IPS DF 6.9 (cell line): Measurements from ENCODE around the gene SLC35F5.

Source experiments
- DNase-seq: peaks from one replicate; pipeline ENCODE4 v3.0.0-alpha.2; 2013; ENCODE audit warnings: low read depth, low spot score
- H3K27ac ChIP-seq: one replicate; pipeline ENCODE4 v1.5.1; 2013; ENCODE audit warnings: low read length, control low read depth
- H3K27me3 ChIP-seq: 2 replicates; pipeline ENCODE4 v1.6.1; 2013; ENCODE audit warnings: mild to moderate bottlenecking, low read length; ENCODE audit not compliant: control insufficient read depth, insufficient read depth
- H3K36me3 ChIP-seq: 2 replicates; pipeline ENCODE4 v1.6.1; 2013; ENCODE audit warnings: low read length; ENCODE audit not compliant: control insufficient read depth, insufficient read depth
- H3K4me1 ChIP-seq: 2 replicates; pipeline ENCODE4 v1.6.1; 2013; ENCODE audit warnings: low read length; ENCODE audit not compliant: control insufficient read depth, insufficient read depth
- H3K4me3 ChIP-seq: 2 replicates; pipeline ENCODE4 v1.5.1; 2013; ENCODE audit warnings: mild to moderate bottlenecking, low read length
- H3K9me3 ChIP-seq: 2 replicates; pipeline ENCODE4 v1.6.1; 2013; ENCODE audit warnings: low read length, inconsistent platforms; ENCODE audit not compliant: control insufficient read depth, insufficient read depth
- WGBS: extraction: QIAGEN DNeasy Blood & Tissue Kit; methylation state at CpG from one replicate; pipeline ENCODE4 v1.1.7; 2013; ENCODE audit warnings: mixed read lengths, missing lambda C conversion rate; ENCODE audit not compliant: insufficient read length, insufficient coverage; 5-methylcytosine and 5-hydroxymethylcytosine counted together

The SLC35F5 gene, protein sequence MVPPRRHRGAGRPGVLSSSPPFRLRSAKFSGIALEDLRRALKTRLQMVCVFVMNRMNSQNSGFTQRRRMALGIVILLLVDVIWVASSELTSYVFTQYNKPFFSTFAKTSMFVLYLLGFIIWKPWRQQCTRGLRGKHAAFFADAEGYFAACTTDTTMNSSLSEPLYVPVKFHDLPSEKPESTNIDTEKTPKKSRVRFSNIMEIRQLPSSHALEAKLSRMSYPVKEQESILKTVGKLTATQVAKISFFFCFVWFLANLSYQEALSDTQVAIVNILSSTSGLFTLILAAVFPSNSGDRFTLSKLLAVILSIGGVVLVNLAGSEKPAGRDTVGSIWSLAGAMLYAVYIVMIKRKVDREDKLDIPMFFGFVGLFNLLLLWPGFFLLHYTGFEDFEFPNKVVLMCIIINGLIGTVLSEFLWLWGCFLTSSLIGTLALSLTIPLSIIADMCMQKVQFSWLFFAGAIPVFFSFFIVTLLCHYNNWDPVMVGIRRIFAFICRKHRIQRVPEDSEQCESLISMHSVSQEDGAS

DNA sequence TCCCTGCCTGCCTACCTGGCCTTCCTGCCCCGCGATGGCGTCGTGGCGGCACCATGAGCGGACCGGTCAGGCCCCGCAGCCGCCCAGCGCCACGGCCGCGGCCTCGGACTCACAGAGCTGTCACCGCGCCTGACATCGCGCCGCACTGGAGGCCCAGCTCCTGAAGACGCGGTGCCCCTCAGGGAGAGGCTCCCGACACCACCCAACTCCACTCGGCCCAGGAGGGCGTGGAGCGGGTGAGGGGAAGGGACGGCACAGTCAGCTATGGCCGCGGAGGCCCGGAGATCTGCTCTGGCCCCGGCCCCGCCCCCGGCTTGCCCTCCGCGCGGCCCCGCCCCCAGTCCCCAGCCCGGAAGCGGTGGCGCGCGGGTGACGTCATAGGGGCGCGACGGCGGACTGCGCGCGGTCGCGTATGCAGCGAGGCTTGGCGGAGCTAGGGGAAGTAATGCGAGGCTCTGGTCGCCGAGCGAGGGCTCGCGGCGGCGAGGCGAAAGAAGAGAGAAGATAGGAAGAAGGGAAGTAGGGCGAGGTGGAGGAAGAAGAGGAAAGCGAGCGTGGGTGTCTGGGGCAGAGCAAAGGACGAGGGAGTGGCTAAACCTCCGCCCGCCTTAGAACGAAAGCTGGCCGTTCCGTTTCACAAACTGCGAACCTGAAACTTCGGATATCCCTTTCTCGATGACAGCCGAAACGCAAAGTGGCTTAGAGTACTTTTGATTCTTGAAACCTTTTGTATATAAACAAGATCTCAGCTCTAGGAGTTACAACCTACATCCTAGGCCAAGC is at the start of gene SLC35F5:
TSS of gene SLC35F5 (minus strand) at position 288 of the 783 bp plus-strand sequence. CDS start at position 55, 233 bp downstream.
- no peaks in the 10 kb centered on the region for H3K27me3 ChIP-seq
- H3K36me3 ChIP-seq: no peaks in the 10 kb centered on the region
- no peaks in the 10 kb centered on the region for H3K9me3 ChIP-seq
- WGBS: no CpG with 5 or more reads among the region's 76 CpGs
- DNase-seq: peak; percentile 63
- H3K4me1 ChIP-seq: no peaks in the 10 kb centered on the region
- H3K27ac ChIP-seq: no peak within 1 kb of the TSS
- peak within 1 kb of the TSS; percentile 93; the same call in 1 of the 2 replicates for H3K4me3 ChIP-seq

DNA sequence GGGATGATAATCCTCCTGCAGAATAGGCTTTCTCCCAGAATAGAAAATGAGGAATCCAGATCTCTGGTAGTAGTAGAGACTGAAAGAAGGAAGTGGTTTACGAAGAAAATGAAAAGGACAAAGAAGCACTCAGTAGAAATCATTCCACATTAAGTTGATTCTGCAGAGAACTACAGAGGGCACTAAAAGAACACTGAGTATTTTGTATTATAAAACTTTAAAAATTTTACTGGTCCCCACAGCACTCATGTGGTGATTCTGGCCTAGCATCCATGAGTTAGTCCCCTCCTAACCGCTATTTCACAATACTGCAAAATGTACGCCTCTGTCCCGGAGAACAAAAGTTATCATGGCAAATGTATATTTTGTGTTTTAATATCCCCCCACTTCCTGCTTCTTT is 42.9 kb upstream of the SLC35F5 start:
- WGBS: no CpG with 5 or more reads among the region's 4 CpGs
- no peaks in the 10 kb centered on the region for H3K27me3 ChIP-seq
- no peak overlapping the region for H3K4me3 ChIP-seq
- H3K4me1 ChIP-seq: no peaks in the 10 kb centered on the region
- no peaks in the 10 kb centered on the region for H3K36me3 ChIP-seq
- H3K27ac ChIP-seq: no peak overlapping the region
- no peaks in the 10 kb centered on the region for H3K9me3 ChIP-seq
- no peak for DNase-seq

DNA sequence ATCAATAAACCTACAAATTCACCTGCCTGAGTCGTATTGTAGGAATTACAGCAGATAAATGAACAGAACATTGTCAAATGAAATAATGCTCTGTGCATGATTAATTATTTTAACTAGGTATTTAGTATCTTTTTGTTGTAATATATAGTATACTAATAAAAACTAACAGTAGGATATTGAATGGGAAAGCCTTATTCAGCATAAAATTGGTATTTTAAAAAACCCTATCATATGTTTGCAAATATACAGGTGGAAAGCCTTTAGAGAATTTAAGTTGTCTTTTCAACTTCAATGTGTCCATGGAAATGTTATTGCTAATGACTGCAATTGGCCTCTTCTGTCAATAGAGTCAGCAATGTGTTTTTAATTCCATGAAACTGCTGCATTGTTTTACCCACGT is 40.8 kb upstream of the SLC35F5 start:
- no CpG with 5 or more reads among the region's 2 CpGs for WGBS
- no peak for DNase-seq
- Histone ChIP-seq H3K27me3 (no peaks in the 10 kb centered on the region), H3K9me3 (no peaks in the 10 kb centered on the region), H3K36me3 (no peaks in the 10 kb centered on the region), H3K4me1 (no peaks in the 10 kb centered on the region), H3K27ac (no peak overlapping the region), H3K4me3 (no peak overlapping the region)

DNA sequence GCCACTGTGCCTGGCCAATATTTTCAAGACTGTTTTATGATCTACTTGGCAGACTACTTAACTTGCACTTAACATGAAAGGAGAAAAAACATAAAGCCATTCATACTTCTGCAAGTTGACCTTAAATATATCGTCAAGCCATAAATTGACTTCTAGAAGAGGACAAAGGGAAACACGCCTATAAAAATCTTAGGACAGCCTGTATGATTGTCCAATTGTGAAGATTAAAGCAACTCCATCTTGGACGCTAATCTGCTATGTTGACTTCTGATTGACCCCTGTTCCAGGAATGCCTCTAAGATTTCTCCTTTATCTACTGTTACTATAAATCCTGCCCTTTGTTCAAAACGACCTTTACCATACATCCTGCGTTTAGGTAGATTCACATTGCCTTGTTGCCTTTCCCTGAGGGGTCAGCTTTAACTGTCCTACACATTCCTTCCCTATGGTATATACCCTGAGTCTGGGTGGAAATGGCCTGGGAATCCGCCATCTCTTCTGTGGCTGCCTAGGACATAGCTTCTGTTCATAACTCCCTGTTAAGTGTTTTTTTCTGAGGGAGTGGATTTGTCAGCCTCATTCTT is 40.2 kb upstream of the SLC35F5 start:
- Histone ChIP-seq H3K4me1 (no peaks in the 10 kb centered on the region), H3K27ac (no peak overlapping the region), H3K36me3 (no peaks in the 10 kb centered on the region), H3K27me3 (no peaks in the 10 kb centered on the region), H3K4me3 (no peak overlapping the region), H3K9me3 (no peaks in the 10 kb centered on the region)
- no CpG with 5 or more reads among the region's 6 CpGs for WGBS
- DNase-seq: no peak

DNA sequence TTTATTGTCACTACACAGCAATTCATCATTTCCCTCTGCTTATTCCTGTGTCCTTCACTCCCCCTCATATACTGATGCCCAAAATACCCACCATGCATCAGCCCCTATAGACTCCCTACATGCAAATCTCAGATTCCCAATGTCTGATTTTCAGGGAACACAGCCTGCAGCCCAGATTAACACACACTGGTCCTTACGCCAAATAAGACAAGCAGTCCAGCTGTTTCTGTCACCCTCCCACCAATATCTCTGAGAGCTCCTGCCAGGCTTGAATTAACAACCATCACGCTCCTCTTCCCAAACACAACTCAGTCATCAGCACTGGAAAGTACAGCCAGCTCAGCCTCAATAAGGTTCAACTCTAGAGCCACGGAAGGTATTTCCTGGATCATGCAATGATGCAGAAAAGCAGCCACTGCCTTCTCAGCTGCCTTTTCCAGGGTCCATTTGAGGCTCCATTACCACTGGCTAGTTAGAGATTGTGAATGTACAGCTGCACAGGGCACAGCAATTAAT is 39.0 kb upstream of the SLC35F5 start:
- WGBS: no CpG with 5 or more reads among the region's 3 CpGs

DNA sequence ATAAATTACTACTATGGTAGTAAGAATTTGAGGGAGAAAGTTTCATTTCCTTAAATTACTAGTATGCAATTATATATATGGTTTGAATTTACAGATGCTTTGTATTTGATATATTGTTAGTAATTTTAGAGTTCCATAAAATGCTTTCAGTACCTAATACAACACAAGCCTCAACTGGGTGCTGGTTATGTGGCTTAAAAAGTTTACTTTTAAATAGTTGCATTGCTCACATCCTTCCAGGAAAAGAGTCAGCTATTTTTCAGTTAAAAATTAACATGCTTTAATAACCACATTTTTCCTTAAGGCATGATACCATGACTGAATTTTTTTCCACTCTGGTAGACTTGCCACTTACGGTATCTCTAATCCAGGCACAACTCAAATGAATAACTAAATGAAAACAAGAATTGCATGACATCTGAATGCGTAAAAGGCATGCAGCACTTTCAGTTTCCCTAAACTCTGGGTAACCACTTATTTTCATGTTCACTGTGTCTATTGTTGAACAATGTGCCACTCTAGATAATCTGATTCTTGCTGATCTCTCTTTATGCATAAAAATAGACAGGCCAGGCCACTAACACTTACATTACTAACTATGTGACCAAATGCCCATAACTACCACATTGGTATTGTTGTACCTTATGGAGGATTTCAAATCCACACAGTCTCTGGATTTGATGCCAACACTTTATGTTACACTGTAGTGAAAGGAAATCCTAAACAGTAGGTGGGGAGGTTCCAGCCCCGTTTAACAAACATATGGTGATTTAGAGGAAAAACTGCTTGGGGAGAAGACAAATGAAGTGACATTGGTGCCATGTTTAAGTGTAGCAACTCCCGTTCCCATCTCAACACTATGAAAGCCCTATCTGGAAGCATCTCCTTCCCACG is 35.5 kb upstream of the SLC35F5 start:
- Histone ChIP-seq H3K4me3 (no peak overlapping the region), H3K27me3 (no peaks in the 10 kb centered on the region), H3K27ac (no peak overlapping the region), H3K36me3 (no peaks in the 10 kb centered on the region), H3K9me3 (no peaks in the 10 kb centered on the region), H3K4me1 (no peaks in the 10 kb centered on the region)
- no peak for DNase-seq
- WGBS: no CpG with 5 or more reads among the region's 5 CpGs

More for the DNA sequence above, 39.0 kb upstream of the SLC35F5 start:
- H3K9me3 ChIP-seq: no peaks in the 10 kb centered on the region
- no peaks in the 10 kb centered on the region for H3K27me3 ChIP-seq
- no peak for DNase-seq
- no peaks in the 10 kb centered on the region for H3K4me1 ChIP-seq
- H3K4me3 ChIP-seq: no peak overlapping the region
- no peaks in the 10 kb centered on the region for H3K36me3 ChIP-seq
- H3K27ac ChIP-seq: no peak overlapping the region

DNA sequence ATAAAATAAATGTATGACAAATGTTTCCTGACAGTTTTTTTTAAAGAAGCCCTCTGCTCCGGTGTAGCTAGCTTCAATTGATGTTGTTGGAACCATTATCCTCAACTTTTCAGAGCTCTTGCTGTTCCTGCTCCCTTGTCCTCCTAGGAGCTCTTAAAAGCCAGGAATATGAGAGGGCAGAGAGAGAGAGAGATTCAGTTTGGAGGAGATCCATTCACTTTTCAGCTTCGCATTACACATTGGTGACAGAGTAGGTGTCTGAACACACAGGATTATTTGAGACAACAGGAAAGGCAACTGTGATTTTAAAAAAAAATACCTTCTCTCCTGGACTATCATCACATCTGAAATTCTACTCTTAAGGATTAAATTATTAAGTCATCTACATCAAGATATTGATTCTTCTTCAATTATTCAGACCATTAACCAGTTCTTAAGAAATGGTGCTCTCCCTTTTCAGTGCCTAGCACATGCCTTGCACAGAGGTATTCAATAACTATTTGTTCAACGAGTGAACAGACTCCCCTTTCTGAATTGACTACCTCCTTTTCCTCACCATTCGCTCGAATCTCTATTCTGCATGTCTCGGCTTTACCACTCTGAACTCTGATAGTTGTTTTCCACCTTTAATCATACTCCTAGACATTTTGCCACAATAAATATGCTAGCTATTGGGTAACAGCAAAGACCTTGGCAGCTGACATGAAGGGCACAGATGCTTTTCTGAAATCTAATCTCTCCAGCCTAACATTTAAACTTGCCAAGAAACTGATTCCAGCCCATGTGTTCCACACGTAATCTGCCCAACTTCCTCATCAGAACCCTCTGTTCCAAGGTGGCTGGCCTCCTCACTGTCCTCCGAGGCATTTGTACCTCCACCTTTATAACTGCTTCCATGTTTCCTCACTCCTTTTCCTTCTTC is 28.6 kb upstream of the SLC35F5 start:
- no peaks in the 10 kb centered on the region for H3K27me3 ChIP-seq
- no peaks in the 10 kb centered on the region for H3K9me3 ChIP-seq
- no CpG with 5 or more reads among the region's 8 CpGs for WGBS
- H3K4me1 ChIP-seq: no peaks in the 10 kb centered on the region
- no peak overlapping the region for H3K4me3 ChIP-seq
- no peaks in the 10 kb centered on the region for H3K36me3 ChIP-seq
- no peak for DNase-seq
- no peak overlapping the region for H3K27ac ChIP-seq

DNA sequence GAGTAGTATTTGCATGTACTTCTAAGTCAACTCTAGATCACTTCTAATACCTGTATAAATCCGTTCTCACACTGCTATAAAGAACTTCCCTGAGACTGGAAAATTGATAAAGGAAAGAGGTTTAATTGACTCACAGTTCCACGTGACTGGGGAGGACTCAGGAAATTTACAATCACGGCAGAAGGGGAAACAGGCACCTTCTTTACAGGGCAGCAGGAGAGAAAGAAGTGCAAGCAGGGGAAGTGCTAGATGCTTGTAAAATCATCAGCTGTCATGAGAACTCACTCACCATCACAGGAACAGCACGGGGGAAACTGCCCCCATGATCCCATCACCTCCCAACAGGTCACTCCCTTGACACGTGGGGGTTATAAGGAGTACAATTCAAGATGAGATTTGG is 24.0 kb upstream of the SLC35F5 start:
- no peaks in the 10 kb centered on the region for H3K36me3 ChIP-seq
- H3K4me3 ChIP-seq: no peak overlapping the region
- H3K27ac ChIP-seq: no peak overlapping the region
- WGBS: no CpG with 5 or more reads among the region's 5 CpGs
- H3K27me3 ChIP-seq: no peaks in the 10 kb centered on the region
- no peak for DNase-seq
- H3K9me3 ChIP-seq: no peaks in the 10 kb centered on the region
- H3K4me1 ChIP-seq: no peaks in the 10 kb centered on the region

DNA sequence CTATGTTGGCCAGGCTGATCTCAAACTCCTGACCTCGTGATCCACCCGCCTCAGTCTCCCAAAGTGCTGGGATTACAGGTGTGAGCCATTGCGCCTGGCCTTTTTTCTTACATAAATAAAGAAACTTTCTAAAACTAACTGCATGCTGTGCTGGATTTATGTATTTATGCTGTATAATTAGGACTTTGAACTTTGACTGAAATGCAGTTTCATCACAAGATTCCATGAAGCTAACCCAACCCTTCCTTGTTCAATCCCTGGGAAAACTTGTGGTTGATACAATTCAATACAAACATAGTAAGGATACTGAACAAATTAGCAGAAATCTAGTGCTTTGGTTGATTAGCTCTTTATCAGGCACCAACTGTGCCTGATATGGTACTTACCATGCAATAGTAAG is 20.9 kb upstream of the SLC35F5 start:
- H3K27ac ChIP-seq: no peak overlapping the region
- DNase-seq: no peak
- H3K4me3 ChIP-seq: no peak overlapping the region
- H3K9me3 ChIP-seq: no peaks in the 10 kb centered on the region
- H3K36me3 ChIP-seq: no peaks in the 10 kb centered on the region
- no peaks in the 10 kb centered on the region for H3K4me1 ChIP-seq
- WGBS: no CpG with 5 or more reads among the region's 3 CpGs
- H3K27me3 ChIP-seq: no peaks in the 10 kb centered on the region
